Panc1 (cell line): Measurements from ENCODE around the gene OR51D1. TPM values are rescaled to one million over a fixed set of nuclear protein-coding genes. Genes with fewer than 3 reads are reported as not detected.

ENCODE experiments used
- ATAC-seq: fragments of 200-7000 bp; cut with Tn5 transposase; 2 replicates; pipeline ENCODE4 v1.9.1; 2020; ENCODE audit warnings: mild to moderate bottlenecking, moderate library complexity
- BruUV-seq: library from RNA; stranded (reverse); fragments of 400-500 nt; replicated peaks from 2 replicates; lab custom pipeline; 2021; lab: Mats Ljungman, UMichigan
- CTCF ChIA-PET: fragments of 300-600 bp; sonication (Branson Sonifier 250); formaldehyde crosslinking; loops from one replicate; lab custom pipeline; 2022; ENCODE audit warnings: antibody characterized with exemption; lab: Charles Lee
- POLR2A ChIA-PET: fragments of 300-600 bp; sonication (Branson Sonifier 250); formaldehyde crosslinking; loops from one replicate; lab custom pipeline; 2022; ENCODE audit warnings: antibody characterized with exemption; lab: Charles Lee
- DNase-seq: peaks from one replicate; pipeline ENCODE4 v3.0.0-alpha.2; 2010; ENCODE audit warnings: low read depth, low spot score
- H3K27ac ChIP-seq: 2 replicates; pipeline ENCODE4 v1.5.1; 2011; ENCODE audit warnings: mild to moderate bottlenecking, low read length, inconsistent platforms
- H3K27me3 ChIP-seq: fragments of 200-500 bp; sonication (Bioruptor generic); 2 replicates; pipeline ENCODE4 v1.6.0; 2014; ENCODE audit warnings: low read length, inconsistent platforms; ENCODE audit not compliant: control insufficient read depth, insufficient read depth
- H3K36me3 ChIP-seq: fragments of 200-500 bp; sonication (Bioruptor generic); 2 replicates; pipeline ENCODE4 v1.5.1; 2014; ENCODE audit warnings: inconsistent platforms, mild to moderate bottlenecking, low read length, moderate library complexity; ENCODE audit not compliant: control insufficient read depth, insufficient read depth
- H3K4me1 ChIP-seq: 2 replicates; pipeline ENCODE4 v1.5.1; 2011; ENCODE audit warnings: inconsistent platforms, mild to moderate bottlenecking, low read length, moderate library complexity; ENCODE audit not compliant: control insufficient read depth, insufficient read depth
- H3K4me3 ChIP-seq, 2 experiments: 2 replicates each; pipeline ENCODE4 v1.5.1; 2011 to 2012; ENCODE audit warnings: low read depth in 2 of 2, low read length in 2 of 2, mild to moderate bottlenecking in 2 of 2, inconsistent platforms in 1 of 2, moderate library complexity in 1 of 2
- H3K9me3 ChIP-seq: fragments of 200-500 bp; sonication (Bioruptor generic); 2 replicates; pipeline ENCODE4 v1.5.1; 2014; ENCODE audit warnings: low read depth, mild to moderate bottlenecking, inconsistent platforms, low read length, moderate library complexity; ENCODE audit not compliant: control insufficient read depth, insufficient read depth
- POLR2AphosphoS5 ChIP-seq: IDR thresholded peaks from 2 replicates; pipeline ENCODE4 v1.6.1; 2012; ENCODE audit warnings: mild to moderate bottlenecking, low read depth, low read length, moderate library complexity
- SIN3A ChIP-seq: IDR thresholded peaks from 2 replicates; pipeline ENCODE4 v1.6.1; 2012; ENCODE audit warnings: low read depth, mild to moderate bottlenecking, low read length, moderate library complexity, borderline replicate concordance; ENCODE audit not compliant: insufficient read depth
- TCF7L2 ChIP-seq: IDR thresholded peaks from 2 replicates; pipeline ENCODE4 v1.6.1; 2011; ENCODE audit warnings: mild to moderate bottlenecking, low read depth, low read length, inconsistent platforms
- in situ Hi-C: cut with HindIII; loops from 2 replicates; pipeline ENCODE4 v1.10.0; 2016; ENCODE audit warnings: low sequenced_read_pairs, low pct_unique_long_range_greater_than_20kb
- intact Hi-C: fragments of 100-400 bp; cut with micrococcal nuclease; formaldehyde crosslinking; loops from one replicate; pipeline ENCODE4 v1.10.0; 2022; ENCODE audit not compliant: unreplicated experiment
- total RNA-seq: library from RNA; stranded (reverse); gene quantifications from one replicate; pipeline ENCODE4 v1.2.1, GENCODE V29; 2021; ENCODE audit not compliant: unreplicated experiment
- TF ChIP-seq, protein P1 (sequence below): fragments of 450-650 bp; IDR thresholded peaks from 2 replicates; pipeline ENCODE4 v1.5.1; 2017; ENCODE audit warnings: mild to moderate bottlenecking
- TF ChIP-seq, protein P2 (sequence below), 2 experiments: IDR thresholded peaks; 2 replicates each; pipeline ENCODE4 v1.6.1; 2011 to 2012; ENCODE audit warnings: low read depth in 2 of 2, control low read depth in 1 of 2, low read length in 1 of 2, mild to moderate bottlenecking in 1 of 2, moderate library complexity in 1 of 2; ENCODE audit not compliant: insufficient read depth in 1 of 2

The OR51D1 gene
- total RNA-seq, 1 experiment from 2014 or later = not detected

DNA sequence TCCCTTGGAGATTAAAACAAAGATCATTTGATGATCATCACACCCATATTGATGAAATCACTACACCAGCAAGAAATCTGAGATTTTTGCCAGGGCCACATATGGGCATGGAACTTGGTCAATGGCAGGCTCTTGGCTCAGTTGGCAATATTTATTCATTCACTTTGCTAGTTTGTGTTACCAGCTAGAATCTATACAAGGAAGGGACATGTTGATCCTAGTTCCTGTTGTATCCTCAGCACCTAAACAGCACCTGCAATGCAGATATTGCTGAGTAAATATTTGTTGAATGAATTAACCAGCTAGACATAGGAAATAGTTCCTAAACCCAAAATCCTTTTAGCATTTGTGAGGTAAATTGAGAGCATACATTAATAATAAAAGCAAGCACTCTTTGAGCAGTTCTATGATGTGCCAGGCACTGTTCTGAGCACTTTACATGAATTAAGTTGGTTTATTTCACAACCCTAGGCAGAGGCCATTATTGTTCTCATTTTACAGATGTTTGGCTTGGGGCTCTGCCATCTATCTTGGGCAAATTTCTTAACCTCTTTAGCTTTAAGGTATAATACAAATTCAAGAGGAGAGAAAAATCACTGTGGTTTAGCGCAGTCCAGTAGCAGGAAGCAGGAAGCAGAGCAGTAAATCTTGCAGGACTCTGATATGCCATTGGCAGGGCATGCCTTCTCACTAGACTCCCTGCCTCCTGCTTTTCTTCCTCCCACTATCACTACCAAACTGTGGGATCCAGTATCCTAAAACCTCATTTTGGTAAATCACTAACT is 30.9 kb upstream of the OR51D1 start:
- ATAC-seq (no peak), DNase-seq (no peak)
- intact Hi-C loops (loop anchor here (10.0 kb wide), 1 partner anchor 422 kb away; no protein-coding TSS in a partner anchor), in situ Hi-C loops (no loop called here)
- Histone ChIP-seq H3K36me3 (no peaks in the 10 kb centered on the region), H3K27me3 (no peaks in the 10 kb centered on the region), H3K4me1 (peaks cover 10% of the 10 kb centered on the region; the same call in 1 of the 2 replicates), H3K27ac (no peak overlapping the region; the same call in 1 of the 2 replicates), H3K4me3 (peak overlapping the region; percentile 67 to 79), H3K9me3 (no peaks in the 10 kb centered on the region)
- BruUV-seq = no TSS peak
- TF ChIP-seq, protein P1, sequence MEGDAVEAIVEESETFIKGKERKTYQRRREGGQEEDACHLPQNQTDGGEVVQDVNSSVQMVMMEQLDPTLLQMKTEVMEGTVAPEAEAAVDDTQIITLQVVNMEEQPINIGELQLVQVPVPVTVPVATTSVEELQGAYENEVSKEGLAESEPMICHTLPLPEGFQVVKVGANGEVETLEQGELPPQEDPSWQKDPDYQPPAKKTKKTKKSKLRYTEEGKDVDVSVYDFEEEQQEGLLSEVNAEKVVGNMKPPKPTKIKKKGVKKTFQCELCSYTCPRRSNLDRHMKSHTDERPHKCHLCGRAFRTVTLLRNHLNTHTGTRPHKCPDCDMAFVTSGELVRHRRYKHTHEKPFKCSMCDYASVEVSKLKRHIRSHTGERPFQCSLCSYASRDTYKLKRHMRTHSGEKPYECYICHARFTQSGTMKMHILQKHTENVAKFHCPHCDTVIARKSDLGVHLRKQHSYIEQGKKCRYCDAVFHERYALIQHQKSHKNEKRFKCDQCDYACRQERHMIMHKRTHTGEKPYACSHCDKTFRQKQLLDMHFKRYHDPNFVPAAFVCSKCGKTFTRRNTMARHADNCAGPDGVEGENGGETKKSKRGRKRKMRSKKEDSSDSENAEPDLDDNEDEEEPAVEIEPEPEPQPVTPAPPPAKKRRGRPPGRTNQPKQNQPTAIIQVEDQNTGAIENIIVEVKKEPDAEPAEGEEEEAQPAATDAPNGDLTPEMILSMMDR = no peak
- TF ChIP-seq, protein P2, sequence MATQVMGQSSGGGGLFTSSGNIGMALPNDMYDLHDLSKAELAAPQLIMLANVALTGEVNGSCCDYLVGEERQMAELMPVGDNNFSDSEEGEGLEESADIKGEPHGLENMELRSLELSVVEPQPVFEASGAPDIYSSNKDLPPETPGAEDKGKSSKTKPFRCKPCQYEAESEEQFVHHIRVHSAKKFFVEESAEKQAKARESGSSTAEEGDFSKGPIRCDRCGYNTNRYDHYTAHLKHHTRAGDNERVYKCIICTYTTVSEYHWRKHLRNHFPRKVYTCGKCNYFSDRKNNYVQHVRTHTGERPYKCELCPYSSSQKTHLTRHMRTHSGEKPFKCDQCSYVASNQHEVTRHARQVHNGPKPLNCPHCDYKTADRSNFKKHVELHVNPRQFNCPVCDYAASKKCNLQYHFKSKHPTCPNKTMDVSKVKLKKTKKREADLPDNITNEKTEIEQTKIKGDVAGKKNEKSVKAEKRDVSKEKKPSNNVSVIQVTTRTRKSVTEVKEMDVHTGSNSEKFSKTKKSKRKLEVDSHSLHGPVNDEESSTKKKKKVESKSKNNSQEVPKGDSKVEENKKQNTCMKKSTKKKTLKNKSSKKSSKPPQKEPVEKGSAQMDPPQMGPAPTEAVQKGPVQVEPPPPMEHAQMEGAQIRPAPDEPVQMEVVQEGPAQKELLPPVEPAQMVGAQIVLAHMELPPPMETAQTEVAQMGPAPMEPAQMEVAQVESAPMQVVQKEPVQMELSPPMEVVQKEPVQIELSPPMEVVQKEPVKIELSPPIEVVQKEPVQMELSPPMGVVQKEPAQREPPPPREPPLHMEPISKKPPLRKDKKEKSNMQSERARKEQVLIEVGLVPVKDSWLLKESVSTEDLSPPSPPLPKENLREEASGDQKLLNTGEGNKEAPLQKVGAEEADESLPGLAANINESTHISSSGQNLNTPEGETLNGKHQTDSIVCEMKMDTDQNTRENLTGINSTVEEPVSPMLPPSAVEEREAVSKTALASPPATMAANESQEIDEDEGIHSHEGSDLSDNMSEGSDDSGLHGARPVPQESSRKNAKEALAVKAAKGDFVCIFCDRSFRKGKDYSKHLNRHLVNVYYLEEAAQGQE (IDR thresholded peaks at IDR 0.05; ENCODE audit: insufficient read depth in 1 of 2, low read depth in 2 of 2, low read length in 1 of 2) = no peak
- TF ChIP-seq TCF7L2 (no peak), POLR2AphosphoS5 (no peak)
- ChIA-PET POLR2A (interaction anchor here (0.6 kb wide), 1 partner anchor 381 kb away, joined by 3 read pairs; no protein-coding TSS in a partner anchor), CTCF (interaction anchor here (1.0 kb wide), 1 partner anchor 1756 kb away, joined by 3 read pairs; no protein-coding TSS in a partner anchor)

DNA sequence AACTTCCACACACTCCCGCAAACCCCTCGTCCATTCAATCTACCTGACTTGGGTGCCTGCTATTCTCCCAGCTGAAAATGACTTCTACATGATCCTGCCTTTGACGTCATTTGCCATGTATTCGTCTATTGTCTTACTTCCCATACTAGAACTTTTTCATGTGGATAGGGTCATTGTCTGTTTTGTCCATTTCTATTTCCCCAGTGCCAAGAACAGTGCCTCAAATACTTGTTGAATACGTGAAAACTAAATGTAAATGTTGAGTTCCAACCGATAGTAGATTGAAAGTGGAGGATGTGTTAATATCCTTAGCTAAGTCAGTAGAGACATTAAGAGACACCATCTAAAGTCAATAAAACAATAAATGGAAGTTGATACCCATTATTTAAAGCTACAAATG is 30.2 kb upstream of the OR51D1 start:
- no peaks in the 10 kb centered on the region for H3K36me3 ChIP-seq
- DNase-seq = no peak
- peaks cover 10% of the 10 kb centered on the region; the same call in 1 of the 2 replicates for H3K4me1 ChIP-seq
- peak overlapping the region; percentile 67 to 79 for H3K4me3 ChIP-seq
- BruUV-seq = TSS peak; percentile 70
- TF ChIP-seq TCF7L2 (no peak), POLR2AphosphoS5 (no peak), SIN3A (no peak)
- TF ChIP-seq, protein P1 = no peak
- TF ChIP-seq, protein P2 (IDR thresholded peaks at IDR 0.05; ENCODE audit: insufficient read depth in 1 of 2, low read depth in 2 of 2, low read length in 1 of 2) = no peak
- no peak for ATAC-seq
- intact Hi-C loops (loop anchor here (10.0 kb wide), 1 partner anchor 422 kb away; no protein-coding TSS in a partner anchor), in situ Hi-C loops (no loop called here)
- ChIA-PET POLR2A (interaction anchor here (0.6 kb wide), 1 partner anchor 381 kb away, joined by 3 read pairs; no protein-coding TSS in a partner anchor), CTCF (interaction anchor here (0.5 to 1.0 kb wide), 4 partner anchors 11 to 1756 kb away, joined by 3 to 5 read pairs (median 3); partner anchors contain the start of gene OR51D1)
- H3K27me3 ChIP-seq = no peaks in the 10 kb centered on the region; the same call in 1 of the 2 replicates
- H3K9me3 ChIP-seq = no peaks in the 10 kb centered on the region
- peak overlapping the region; percentile 80 for H3K27ac ChIP-seq
